ENCODE results near the gene ABCC1. TPM values are rescaled to one million over a fixed set of nuclear protein-coding genes. Genes with fewer than 3 reads are reported as not detected.

The ABCC1 gene
- total RNA-seq, 1 donor from 2014 or later = 18.1 TPM

DNA sequence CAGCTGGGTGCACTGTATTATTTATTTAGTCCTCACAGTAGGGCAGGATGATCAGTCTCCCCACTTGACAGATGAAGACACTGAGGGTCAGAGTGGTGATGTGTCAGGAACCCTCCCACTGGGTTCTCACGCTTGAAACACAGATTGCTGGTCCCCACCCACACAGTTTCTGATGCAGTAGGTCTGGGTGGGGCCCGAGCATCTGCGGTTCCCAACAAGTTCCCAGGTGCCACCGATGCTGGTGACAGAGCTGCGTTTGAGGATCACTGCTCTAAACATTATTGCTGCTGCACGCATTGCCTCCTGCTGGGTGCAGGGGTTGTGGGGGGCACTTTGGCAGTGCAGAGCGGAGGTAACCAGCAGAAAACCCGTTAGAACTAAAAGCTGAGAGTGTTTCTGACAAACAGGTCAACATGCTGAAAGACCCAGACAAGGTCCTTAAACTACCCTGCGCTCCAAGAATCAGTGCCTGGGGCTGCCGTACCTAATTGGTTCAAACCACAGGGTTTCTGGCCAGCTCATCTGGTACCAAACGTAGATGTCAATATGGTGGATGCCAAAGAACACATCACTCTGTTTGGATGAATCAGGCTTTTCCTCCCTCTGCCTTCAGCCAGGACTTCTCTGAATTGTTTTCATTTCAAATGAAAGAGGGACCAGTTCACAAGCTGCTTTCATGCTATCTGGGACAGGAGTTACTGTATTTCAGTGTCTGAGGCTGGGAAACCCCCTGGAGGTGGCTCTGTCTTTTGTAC, 76.0 kb downstream of the ABCC1 start:
- no peak overlapping the region for H3K4me3 ChIP-seq (ENCODE audit: low read depth, low read length)
- DNase-seq (ENCODE audit: low read depth) = no peak
- TF ChIP-seq, protein P1, sequence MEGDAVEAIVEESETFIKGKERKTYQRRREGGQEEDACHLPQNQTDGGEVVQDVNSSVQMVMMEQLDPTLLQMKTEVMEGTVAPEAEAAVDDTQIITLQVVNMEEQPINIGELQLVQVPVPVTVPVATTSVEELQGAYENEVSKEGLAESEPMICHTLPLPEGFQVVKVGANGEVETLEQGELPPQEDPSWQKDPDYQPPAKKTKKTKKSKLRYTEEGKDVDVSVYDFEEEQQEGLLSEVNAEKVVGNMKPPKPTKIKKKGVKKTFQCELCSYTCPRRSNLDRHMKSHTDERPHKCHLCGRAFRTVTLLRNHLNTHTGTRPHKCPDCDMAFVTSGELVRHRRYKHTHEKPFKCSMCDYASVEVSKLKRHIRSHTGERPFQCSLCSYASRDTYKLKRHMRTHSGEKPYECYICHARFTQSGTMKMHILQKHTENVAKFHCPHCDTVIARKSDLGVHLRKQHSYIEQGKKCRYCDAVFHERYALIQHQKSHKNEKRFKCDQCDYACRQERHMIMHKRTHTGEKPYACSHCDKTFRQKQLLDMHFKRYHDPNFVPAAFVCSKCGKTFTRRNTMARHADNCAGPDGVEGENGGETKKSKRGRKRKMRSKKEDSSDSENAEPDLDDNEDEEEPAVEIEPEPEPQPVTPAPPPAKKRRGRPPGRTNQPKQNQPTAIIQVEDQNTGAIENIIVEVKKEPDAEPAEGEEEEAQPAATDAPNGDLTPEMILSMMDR (conservative IDR thresholded peaks at IDR 0.05; ENCODE audit: low read depth, low read length) = no peak

- TF ChIP-seq, protein P1 (conservative IDR thresholded peaks at IDR 0.05; ENCODE audit: low read depth, low read length) = no peak
- DNase-seq (ENCODE audit: low read depth) = no peak
- no peak overlapping the region for H3K4me3 ChIP-seq (ENCODE audit: low read depth, low read length)
Observed at GRCh38 chr16:16027728-16028310, 78.4 kb downstream of the ABCC1 start.

- TF ChIP-seq, protein P1 (conservative IDR thresholded peaks at IDR 0.05; ENCODE audit: low read depth, low read length) = no peak
- no peak for DNase-seq (ENCODE audit: low read depth)
- no peak overlapping the region for H3K4me3 ChIP-seq (ENCODE audit: low read depth, low read length)
Observed at GRCh38 chr16:16028311-16028999, 79.0 kb downstream of the ABCC1 start.

GRCh38 chr16:16029431-16030011, 80.1 kb downstream of the ABCC1 start:
- no peak overlapping the region for H3K4me3 ChIP-seq (ENCODE audit: low read depth, low read length)
- TF ChIP-seq, protein P1 (conservative IDR thresholded peaks at IDR 0.05; ENCODE audit: low read depth, low read length) = no peak
- DNase-seq (ENCODE audit: low read depth) = no peak

DNA sequence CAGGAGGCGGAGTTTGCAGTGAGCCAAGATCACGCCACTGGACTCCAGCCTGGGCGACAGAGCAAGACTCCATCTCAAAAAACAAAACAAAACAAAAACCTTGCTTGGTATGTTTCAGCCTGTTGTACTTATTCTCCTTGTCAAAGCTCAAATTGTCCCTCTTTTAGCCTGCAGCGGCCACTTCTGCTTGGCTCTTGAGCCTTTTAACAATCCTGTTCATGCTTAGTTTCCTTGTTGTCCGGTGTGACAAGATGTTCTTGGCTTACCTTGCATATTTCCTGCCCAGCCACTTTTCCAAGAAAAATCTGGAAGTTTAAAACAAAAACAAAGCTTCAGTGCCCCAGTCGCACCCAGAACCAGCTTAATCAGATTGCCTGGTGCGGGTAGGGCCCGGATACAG, 81.0 kb downstream of the ABCC1 start:
- H3K4me3 ChIP-seq (ENCODE audit: low read depth, low read length) = no peak overlapping the region
- TF ChIP-seq, protein P1 (conservative IDR thresholded peaks at IDR 0.05; ENCODE audit: low read depth, low read length) = no peak
- DNase-seq (ENCODE audit: low read depth) = no peak

GRCh38 chr16:16031401-16031800, 82.0 kb downstream of the ABCC1 start:
- H3K4me3 ChIP-seq (ENCODE audit: low read depth, low read length) = no peak overlapping the region
- DNase-seq (ENCODE audit: low read depth) = no peak
- TF ChIP-seq, protein P1 (conservative IDR thresholded peaks at IDR 0.05; ENCODE audit: low read depth, low read length) = no peak

Data from epithelial cell of proximal tubule (primary cell).